ENCODE data around the gene PYHIN1. TPM values are rescaled to one million over a fixed set of nuclear protein-coding genes. Genes with fewer than 3 reads are reported as not detected.

Gene PYHIN1
- total and polyA plus RNA-seq, 7 donors, result 0.36 to 3.5 (median 0.83) TPM; not detected in 2

- no peak for DNase-seq
- intact Hi-C loops (cut with DNase I), result no loop called here
- Histone ChIP-seq H3K27ac (no peak overlapping the region), H3K4me1 (no peaks in the 10 kb centered on the region), H3K4me3 (no peak overlapping the region), H3K9me3 (no peaks in the 10 kb centered on the region), H3K36me3 (no peaks in the 10 kb centered on the region), H3K27me3 (no peaks in the 10 kb centered on the region)
- TF ChIP-seq POLR2A (IDR thresholded peaks at IDR 0.05) (no peak), EP300 (IDR thresholded peaks at IDR 0.05) (no peak), CTCF (IDR thresholded peaks at IDR 0.05) (no peak), POLR2AphosphoS5 (IDR thresholded peaks at IDR 0.05) (no peak)
- WGBS, 2 donors, result 45 to 67% methylated on average over 15 of the region's 15 CpGs
These were observed 20.6 kb downstream of the PYHIN1 start for GRCh38 chr1:158951956-158952355.

GRCh38 chr1:158952416-158952815 is 21.1 kb downstream of the PYHIN1 start:
- no peaks in the 10 kb centered on the region for H3K27me3 ChIP-seq
- H3K36me3 ChIP-seq, result no peaks in the 10 kb centered on the region
- no peak overlapping the region for H3K4me3 ChIP-seq
- no peak for TF ChIP-seq POLR2A (IDR thresholded peaks at IDR 0.05)
- H3K9me3 ChIP-seq, result no peaks in the 10 kb centered on the region
- H3K4me1 ChIP-seq, result no peaks in the 10 kb centered on the region
- DNase-seq, result no peak
- no peak overlapping the region for H3K27ac ChIP-seq
- intact Hi-C loops (cut with DNase I), result no loop called here
- WGBS, 2 donors, result 86 to 88% methylated on average over 9 of the region's 9 CpGs

GRCh38 chr1:158961178-158961577 is 29.8 kb downstream of the PYHIN1 start:
- H3K4me1 ChIP-seq, result no peaks in the 10 kb centered on the region
- H3K9me3 ChIP-seq, result no peaks in the 10 kb centered on the region
- no peak for DNase-seq
- no peaks in the 10 kb centered on the region for H3K27me3 ChIP-seq
- WGBS, 2 donors, result 80 to 96% methylated on average over 1 of the region's 1 CpG
- H3K4me3 ChIP-seq, result no peak overlapping the region
- no peak for TF ChIP-seq POLR2AphosphoS5 (IDR thresholded peaks at IDR 0.05)
- H3K27ac ChIP-seq, result no peak overlapping the region
- intact Hi-C loops (cut with DNase I), result no loop called here
- no peaks in the 10 kb centered on the region for H3K36me3 ChIP-seq

- WGBS, 2 donors, result 47 to 53% methylated on average over 5 of the region's 5 CpGs
- peaks cover 0 to 2% (median 0%) of the 10 kb centered on the region in 4 donors for H3K9me3 ChIP-seq
- no peaks in the 10 kb centered on the region for H3K36me3 ChIP-seq
- H3K27ac ChIP-seq, result no peak overlapping the region
- no peaks in the 10 kb centered on the region for H3K27me3 ChIP-seq
- H3K4me1 ChIP-seq, result no peaks in the 10 kb centered on the region
- TF ChIP-seq CTCF (IDR thresholded peaks at IDR 0.05) (no peak), POLR2AphosphoS5 (IDR thresholded peaks at IDR 0.05) (no peak), EP300 (IDR thresholded peaks at IDR 0.05) (no peak), POLR2A (IDR thresholded peaks at IDR 0.05) (no peak)
- intact Hi-C loops (cut with DNase I), result no loop called here
- DNase-seq, result no peak
- no peak overlapping the region for H3K4me3 ChIP-seq
These were observed 31.6 kb downstream of the PYHIN1 start for GRCh38 chr1:158962983-158963382.

GRCh38 chr1:158969166-158969565 is 37.8 kb downstream of the PYHIN1 start:
- WGBS, 2 donors, result 73 to 82% methylated on average over 3 of the region's 3 CpGs
- intact Hi-C loops (cut with DNase I), result no loop called here

More at GRCh38 chr1:158969166-158969565, 37.8 kb downstream of the PYHIN1 start:
- Histone ChIP-seq H3K27ac (no peak overlapping the region), H3K36me3 (no peaks in the 10 kb centered on the region), H3K27me3 (no peaks in the 10 kb centered on the region), H3K4me1 (no peaks in the 10 kb centered on the region), H3K4me3 (no peak overlapping the region), H3K9me3 (peaks cover 0 to 2% (median 0%) of the 10 kb centered on the region in 4 donors)
- no peak for DNase-seq
- TF ChIP-seq EP300 (IDR thresholded peaks at IDR 0.05) (no peak), CTCF (IDR thresholded peaks at IDR 0.05) (no peak), POLR2AphosphoS5 (IDR thresholded peaks at IDR 0.05) (no peak), POLR2A (IDR thresholded peaks at IDR 0.05) (no peak)
